HAP-1 (cell line): ENCODE measurements around the gene RPS6KC1.

ENCODE experiments used
- DNase-seq, 2 experiments: peaks; one replicate each; pipeline ENCODE4 v3.0.0-alpha.2; 2016 to 2020; ENCODE audit warnings: low spot score in 2 of 2
- H3K27me3 ChIP-seq: fragments of 250-450 bp; sonication (Bioruptor Pico); 2 replicates; pipeline ENCODE4 v1.5.1; 2020; ENCODE audit warnings: low read depth, mild to moderate bottlenecking, moderate library complexity
- H3K36me3 ChIP-seq: fragments of 250-450 bp; sonication (Bioruptor Pico); replicated peaks from 2 replicates; pipeline ENCODE4 v1.5.1; 2020; ENCODE audit warnings: mild to moderate bottlenecking
- H3K4me1 ChIP-seq: fragments of 250-450 bp; sonication (Bioruptor Pico); 2 replicates; pipeline ENCODE4 v1.5.1; 2020; ENCODE audit warnings: mild to moderate bottlenecking
- H3K4me3 ChIP-seq: fragments of 250-450 bp; sonication (Bioruptor Pico); 2 replicates; pipeline ENCODE4 v1.5.1; 2020; ENCODE audit warnings: mild to moderate bottlenecking, moderate library complexity
- H3K9me3 ChIP-seq: fragments of 250-450 bp; sonication (Bioruptor Pico); 2 replicates; pipeline ENCODE4 v1.5.1; 2020; ENCODE audit warnings: mild to moderate bottlenecking, moderate library complexity
- in situ Hi-C: fragments of 300-500 bp; cut with MboI; formaldehyde crosslinking; loops from 3 replicates; pipeline ENCODE4 v1.14.3; 2020; ENCODE audit warnings: low sequenced_read_pairs, inconsistent platforms, mixed read lengths

Gene RPS6KC1

GRCh38 chr1:213256438-213257087 is 205.5 kb downstream of the RPS6KC1 start:
- in situ Hi-C loops, result no loop called here
- Histone ChIP-seq H3K9me3 (no peaks in the 10 kb centered on the region), H3K4me1 (peaks cover 8% of the 10 kb centered on the region), H3K36me3 (no peaks in the 10 kb centered on the region), H3K27me3 (no peaks in the 10 kb centered on the region), H3K4me3 (no peak overlapping the region)
- DNase-seq, result no peak

GRCh38 chr1:213260311-213261075 is 209.5 kb downstream of the RPS6KC1 start:
- 0 out of 2 replicates have a peak, but pooled peaks cover 3% of the 10 kb centered on the region for H3K36me3 ChIP-seq
- H3K9me3 ChIP-seq, result no peaks in the 10 kb centered on the region
- no peaks in the 10 kb centered on the region for H3K4me1 ChIP-seq
- in situ Hi-C loops, result no loop called here
- no peak for DNase-seq
- H3K4me3 ChIP-seq, result no peak overlapping the region
- no peaks in the 10 kb centered on the region for H3K27me3 ChIP-seq

DNA sequence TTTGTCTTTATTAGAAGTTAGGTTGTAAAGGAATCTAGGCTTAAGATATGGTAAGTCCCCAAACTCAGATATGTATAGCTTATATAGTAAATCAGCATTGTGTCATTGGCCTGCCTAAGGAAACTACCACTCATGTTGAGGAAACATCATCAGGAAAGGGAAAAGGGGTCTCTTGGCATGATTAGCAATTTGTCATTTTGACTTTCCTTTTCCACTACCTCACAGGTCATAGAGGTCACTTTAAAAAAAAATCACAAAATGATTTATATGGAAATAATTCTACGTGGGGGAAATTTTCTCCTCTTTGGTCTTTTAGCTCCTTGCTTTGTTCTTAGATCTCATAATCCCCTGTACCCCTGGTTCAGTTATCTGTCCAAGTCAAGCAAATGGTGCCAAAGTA is 213.5 kb downstream of the RPS6KC1 start:
- no peak for DNase-seq
- H3K4me1 ChIP-seq, result no peaks in the 10 kb centered on the region
- in situ Hi-C loops, result no loop called here
- no peaks in the 10 kb centered on the region for H3K27me3 ChIP-seq
- no peaks in the 10 kb centered on the region for H3K9me3 ChIP-seq
- H3K36me3 ChIP-seq, result 0 out of 2 replicates have a peak, but pooled peaks cover 3% of the 10 kb centered on the region
- no peak overlapping the region for H3K4me3 ChIP-seq

DNA sequence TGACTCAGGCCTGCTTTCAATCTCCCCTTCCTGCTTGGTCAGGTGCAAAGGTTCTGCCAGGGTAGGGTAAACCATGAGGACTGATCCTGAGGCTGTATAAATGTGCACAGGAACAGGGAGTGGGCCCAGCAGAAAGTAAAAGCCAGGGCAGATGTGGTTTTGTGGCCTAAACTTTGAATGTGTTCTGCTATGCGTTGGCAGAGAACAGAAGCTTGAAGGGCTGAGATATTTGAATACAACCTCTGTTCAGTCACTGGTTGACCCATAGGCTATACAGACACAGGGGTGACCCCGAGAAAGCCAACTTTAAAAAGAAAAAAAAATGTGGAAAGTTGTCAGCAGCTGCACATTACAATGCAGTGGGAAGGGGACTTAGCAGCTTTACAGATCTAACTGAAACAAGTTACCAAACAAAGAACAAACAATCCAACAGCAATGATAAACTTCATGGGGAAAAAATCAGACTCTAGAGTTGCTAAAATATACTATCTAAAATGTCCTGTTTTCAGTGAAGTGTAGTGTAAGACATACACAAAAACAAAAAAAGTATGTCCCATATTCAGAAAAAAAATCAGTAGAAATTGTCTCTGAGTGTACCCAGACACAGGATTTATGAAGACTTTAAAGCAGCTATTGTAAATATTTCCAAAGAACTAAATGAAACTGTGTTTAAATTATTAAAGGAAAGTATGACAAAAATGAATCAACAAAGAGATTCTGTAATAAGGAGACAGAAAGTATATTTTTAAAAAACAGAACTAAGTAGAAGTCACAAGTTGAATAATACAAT is 216.1 kb downstream of the RPS6KC1 start:
- no peak overlapping the region for H3K4me3 ChIP-seq
- H3K27me3 ChIP-seq, result no peaks in the 10 kb centered on the region
- H3K4me1 ChIP-seq, result no peaks in the 10 kb centered on the region
- H3K36me3 ChIP-seq, result 0 out of 2 replicates have a peak, but pooled peaks cover 3% of the 10 kb centered on the region
- H3K9me3 ChIP-seq, result no peaks in the 10 kb centered on the region
- in situ Hi-C loops, result no loop called here
- DNase-seq, result no peak

- in situ Hi-C loops, result no loop called here
Measured at GRCh38 chr1:213268221-213268620, 217.2 kb downstream of the RPS6KC1 start.

GRCh38 chr1:213269829-213270228 is 218.8 kb downstream of the RPS6KC1 start:
- Histone ChIP-seq H3K27me3 (no peaks in the 10 kb centered on the region), H3K9me3 (no peaks in the 10 kb centered on the region), H3K4me1 (no peaks in the 10 kb centered on the region), H3K4me3 (no peak overlapping the region), H3K36me3 (no peaks in the 10 kb centered on the region)
- in situ Hi-C loops, result no loop called here
- no peak for DNase-seq

More at GRCh38 chr1:213268221-213268620, 217.2 kb downstream of the RPS6KC1 start:
- Histone ChIP-seq H3K9me3 (no peaks in the 10 kb centered on the region), H3K36me3 (no peaks in the 10 kb centered on the region), H3K4me3 (no peak overlapping the region), H3K27me3 (no peaks in the 10 kb centered on the region), H3K4me1 (no peaks in the 10 kb centered on the region)
- no peak for DNase-seq

- H3K4me3 ChIP-seq, result no peak overlapping the region
- H3K27me3 ChIP-seq, result no peaks in the 10 kb centered on the region
- H3K4me1 ChIP-seq, result no peaks in the 10 kb centered on the region
- DNase-seq, result no peak
- H3K36me3 ChIP-seq, result no peaks in the 10 kb centered on the region
- no peaks in the 10 kb centered on the region for H3K9me3 ChIP-seq
- in situ Hi-C loops, result no loop called here
Measured at GRCh38 chr1:213273546-213273945, 222.5 kb downstream of the RPS6KC1 start.

DNA sequence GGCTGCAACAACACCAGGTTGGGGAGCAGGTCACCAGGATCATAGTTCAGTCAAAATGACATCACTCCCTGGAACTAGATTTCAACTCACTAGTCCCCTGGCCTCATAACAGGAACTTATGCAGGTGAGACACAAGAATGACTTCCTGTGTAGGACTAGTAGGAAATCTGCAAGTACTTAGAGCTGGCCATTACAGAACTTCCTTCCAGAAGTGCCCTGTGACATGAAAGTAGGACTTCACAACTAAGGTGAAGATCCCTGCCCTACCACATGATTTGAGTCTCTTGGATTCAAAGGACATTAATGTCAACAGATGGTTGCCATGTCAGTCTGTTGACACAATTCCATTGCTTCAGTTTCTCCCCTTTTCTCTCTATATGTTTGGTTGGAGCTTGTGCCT is 223.1 kb downstream of the RPS6KC1 start:
- Histone ChIP-seq H3K9me3 (no peaks in the 10 kb centered on the region), H3K4me1 (no peaks in the 10 kb centered on the region), H3K36me3 (no peaks in the 10 kb centered on the region), H3K4me3 (no peak overlapping the region), H3K27me3 (no peaks in the 10 kb centered on the region)
- in situ Hi-C loops, result no loop called here
- no peak for DNase-seq

- no peaks in the 10 kb centered on the region for H3K27me3 ChIP-seq
- in situ Hi-C loops, result no loop called here
- H3K4me1 ChIP-seq, result no peaks in the 10 kb centered on the region
- H3K9me3 ChIP-seq, result no peaks in the 10 kb centered on the region
- no peak overlapping the region for H3K4me3 ChIP-seq
- no peaks in the 10 kb centered on the region for H3K36me3 ChIP-seq
- DNase-seq, result no peak
Measured at GRCh38 chr1:213275293-213275692, 224.3 kb downstream of the RPS6KC1 start.

- H3K4me1 ChIP-seq, result no peaks in the 10 kb centered on the region
- no peaks in the 10 kb centered on the region for H3K9me3 ChIP-seq
- H3K4me3 ChIP-seq, result no peak overlapping the region
- no peak for DNase-seq
- H3K36me3 ChIP-seq, result no peaks in the 10 kb centered on the region
- no peaks in the 10 kb centered on the region for H3K27me3 ChIP-seq
- in situ Hi-C loops, result no loop called here
Measured at GRCh38 chr1:213276236-213276635, 225.2 kb downstream of the RPS6KC1 start.

DNA sequence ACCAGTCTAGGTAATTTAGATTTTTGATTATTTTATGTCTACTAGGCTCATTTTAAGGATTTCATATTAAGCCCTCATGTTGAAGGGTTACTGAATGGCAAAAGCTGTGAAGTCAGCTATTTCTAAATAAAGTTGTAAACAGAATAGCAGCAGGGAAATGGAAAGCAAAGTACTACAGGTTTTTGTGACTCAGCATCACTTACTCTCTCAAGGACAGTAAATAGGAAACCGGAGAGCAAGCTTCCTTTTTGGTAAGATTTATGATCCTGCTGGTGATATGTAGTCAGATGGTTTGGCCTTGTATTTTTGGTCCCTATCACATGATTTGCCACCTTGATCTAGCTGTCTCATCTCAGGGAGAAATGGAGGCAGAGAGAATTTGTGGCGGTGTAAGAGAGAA is 226.0 kb downstream of the RPS6KC1 start:
- Histone ChIP-seq H3K36me3 (no peaks in the 10 kb centered on the region), H3K27me3 (no peaks in the 10 kb centered on the region), H3K9me3 (no peaks in the 10 kb centered on the region), H3K4me3 (no peak overlapping the region), H3K4me1 (no peaks in the 10 kb centered on the region)
- DNase-seq, result no peak
- in situ Hi-C loops, result no loop called here

DNA sequence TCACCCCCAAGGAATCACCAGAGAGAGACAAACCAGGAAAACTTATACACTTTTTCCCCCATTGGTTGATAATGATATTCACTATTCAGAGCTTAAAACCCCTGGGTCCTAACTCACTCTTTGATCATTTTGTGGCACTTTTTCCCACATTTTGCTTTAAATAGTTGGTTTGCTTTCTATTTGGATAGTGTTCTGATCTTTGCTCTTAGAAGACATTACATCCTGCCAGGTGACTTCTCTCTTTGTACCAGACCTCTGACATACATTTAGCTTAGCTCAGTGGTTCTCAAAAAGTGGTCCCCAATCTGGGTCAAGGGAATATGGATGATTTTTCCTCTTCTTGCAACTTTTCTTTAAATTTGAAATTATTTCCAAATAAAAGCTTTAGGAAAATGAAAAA is 228.4 kb downstream of the RPS6KC1 start:
- in situ Hi-C loops, result no loop called here
- no peak overlapping the region for H3K4me3 ChIP-seq
- H3K27me3 ChIP-seq, result no peaks in the 10 kb centered on the region
- H3K4me1 ChIP-seq, result no peaks in the 10 kb centered on the region
- H3K36me3 ChIP-seq, result no peaks in the 10 kb centered on the region
- DNase-seq, result no peak
- H3K9me3 ChIP-seq, result no peaks in the 10 kb centered on the region

DNA sequence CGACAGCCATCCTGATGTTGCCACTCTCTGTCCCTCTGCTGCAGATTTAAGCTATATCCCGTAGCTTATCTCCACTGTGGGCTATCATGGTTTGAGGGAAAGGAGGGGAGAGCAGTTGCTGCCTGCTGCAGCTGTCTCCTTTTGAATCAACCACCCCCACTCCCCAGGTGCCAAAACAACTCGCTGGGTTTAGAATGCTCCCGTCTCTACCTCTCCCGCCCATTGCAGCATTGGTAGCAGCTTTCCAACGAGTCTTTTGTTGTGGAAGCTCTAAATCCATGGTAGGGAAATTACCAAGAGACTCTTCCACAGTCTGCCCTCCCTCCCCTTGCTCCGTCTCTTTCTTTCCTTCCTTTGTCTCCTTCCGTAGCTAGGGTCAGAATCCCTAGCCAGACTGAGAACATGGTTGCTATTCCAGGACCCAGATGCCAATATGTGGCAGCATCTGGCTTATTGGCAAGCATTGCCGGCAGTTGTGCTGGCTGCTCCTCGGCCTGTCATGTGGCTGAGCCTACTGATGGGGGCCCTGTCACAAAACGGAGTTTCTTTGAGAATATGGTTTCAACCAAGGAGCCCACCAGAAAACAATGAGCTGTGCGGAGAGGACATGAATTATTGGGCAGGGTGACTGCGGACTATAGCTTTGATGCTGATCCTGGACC is 230.7 kb downstream of the RPS6KC1 start:
- Histone ChIP-seq H3K36me3 (no peaks in the 10 kb centered on the region), H3K27me3 (no peaks in the 10 kb centered on the region), H3K9me3 (no peaks in the 10 kb centered on the region), H3K4me1 (no peaks in the 10 kb centered on the region), H3K4me3 (no peak overlapping the region)
- in situ Hi-C loops, result no loop called here
- DNase-seq, result no peak
